HCT116 (cell line): ENCODE results near the gene YAP1. TPM values are rescaled to one million over a fixed set of nuclear protein-coding genes. Genes with fewer than 3 reads are reported as not detected.
A peak's percentile ranks its signal among the peaks of the same experiment; 100 is the strongest.

Source experiments
- ATAC-seq: fragments of 200-7000 bp; cut with Tn5 transposase; 2 replicates; pipeline ENCODE4 v1.9.1; 2020; ENCODE audit warnings: mild to moderate bottlenecking, moderate library complexity
- BruUV-seq: library from RNA; stranded (reverse); fragments of 400-500 nt; replicated peaks from 2 replicates; lab custom pipeline; 2021; lab: Mats Ljungman, UMichigan
- CTCF ChIA-PET: fragments of 300-600 bp; sonication (Branson Sonifier 250); formaldehyde crosslinking; loops from one replicate; lab custom pipeline; 2021; ENCODE audit warnings: antibody characterized with exemption; lab: Charles Lee
- POLR2A ChIA-PET: fragments of 300-600, 350-600 bp; sonication (Branson Sonifier 250); formaldehyde crosslinking; loops from one replicate; lab custom pipeline; 2021; ENCODE audit warnings: antibody characterized with exemption; lab: Charles Lee
- RAD21 ChIA-PET, 2 experiments: fragments of 300-600 bp; sonication (Branson Sonifier 250); formaldehyde crosslinking; loops; one replicate each; lab custom pipeline; 2023; ENCODE audit warnings: low total read pairs in 2 of 2; ENCODE audit not compliant: uncharacterized antibody in 2 of 2, unreplicated experiment in 2 of 2, low non-redundant PET in 1 of 2; lab: Charles Lee
- DNase-seq: peaks from one replicate; pipeline ENCODE4 v3.0.0-alpha.2; 2010; ENCODE audit warnings: low read depth, low spot score
- H2AFZ ChIP-seq: fragments of 200-600 bp; shearing (Covaris generic), sonication (generic); 2 replicates; pipeline ENCODE4 v1.6.1; 2017; ENCODE audit warnings: low read depth, mixed run types, mixed read lengths, antibody characterized with exemption, low read length; ENCODE audit not compliant: poor library complexity, severe bottlenecking
- H3K27ac ChIP-seq: 2 replicates; pipeline ENCODE4 v1.5.1; 2012; ENCODE audit warnings: low read depth, low read length
- H3K27me3 ChIP-seq: fragments of 200-600 bp; sonication (generic); 2 replicates; pipeline ENCODE4 v1.6.1; 2016; ENCODE audit warnings: mixed run types, low read length, mixed read lengths; ENCODE audit not compliant: insufficient read depth
- H3K36me3 ChIP-seq, 2 experiments: fragments of 200-500 bp in 1 of 2; fragments of 200-600 bp in 1 of 2; sonication (Bioruptor generic) in 1 of 2; sonication (generic) in 1 of 2; 2 replicates each; pipeline versions ENCODE4 v1.5.1 to v1.6.1; 2014 to 2016; ENCODE audit warnings: low read length in 2 of 2, inconsistent platforms in 1 of 2, mixed read lengths in 1 of 2, mixed run types in 1 of 2; ENCODE audit not compliant: insufficient read depth in 2 of 2, control insufficient read depth in 1 of 2
- H3K4me1 ChIP-seq, 2 experiments: fragments of 200-600 bp in 1 of 2; sonication (generic) in 1 of 2; 2 replicates each; pipeline versions ENCODE4 v1.5.1 to v1.6.1; 2012 to 2017; ENCODE audit warnings: low read length in 2 of 2, inconsistent platforms in 1 of 2, mild to moderate bottlenecking in 1 of 2, mixed read lengths in 1 of 2, mixed run types in 1 of 2, moderate library complexity in 1 of 2; ENCODE audit not compliant: insufficient read depth in 2 of 2, control insufficient read depth in 1 of 2
- H3K4me2 ChIP-seq: fragments of 200-600 bp; sonication (generic); 2 replicates; pipeline ENCODE4 v1.6.1; 2017; ENCODE audit warnings: mixed run types, low read length, mixed read lengths
- H3K4me3 ChIP-seq, 2 experiments: fragments of 200-600 bp in 1 of 2; sonication (generic) in 1 of 2; replicated peaks in 1 of 2; 2 replicates each; pipeline ENCODE4 v1.5.1; 2011 to 2016; ENCODE audit warnings: low read length in 2 of 2, control low read depth in 1 of 2, low read depth in 1 of 2, mild to moderate bottlenecking in 1 of 2, mixed read lengths in 1 of 2, mixed run types in 1 of 2
- H3K79me2 ChIP-seq: fragments of 200-600 bp; sonication (generic); 2 replicates; pipeline ENCODE4 v1.6.1; 2017; ENCODE audit warnings: mild to moderate bottlenecking, mixed run types, low read length, moderate library complexity, mixed read lengths; ENCODE audit not compliant: insufficient read depth
- H3K9ac ChIP-seq: fragments of 200-600 bp; sonication (generic); 2 replicates; pipeline ENCODE4 v1.6.1; 2016; ENCODE audit warnings: low read length, mixed read lengths
- H3K9me2 ChIP-seq: fragments of 200-600 bp; sonication (generic), shearing (Covaris generic); 2 replicates; pipeline ENCODE4 v1.6.1; 2017; ENCODE audit warnings: mixed run types, mild to moderate bottlenecking, moderate library complexity; ENCODE audit not compliant: insufficient read depth
- H3K9me3 ChIP-seq, 2 experiments: fragments of 200-500 bp in 1 of 2; fragments of 200-600 bp in 1 of 2; sonication (Bioruptor generic) in 1 of 2; sonication (generic) in 1 of 2; 2 replicates each; pipeline ENCODE4 v1.6.1; 2014 to 2017; ENCODE audit warnings: low read length in 2 of 2, mixed read lengths in 2 of 2, inconsistent platforms in 1 of 2, low read depth in 1 of 2, mild to moderate bottlenecking in 1 of 2, mixed run types in 1 of 2, moderate library complexity in 1 of 2; ENCODE audit not compliant: control insufficient read depth in 1 of 2, insufficient read depth in 1 of 2
- H4K20me1 ChIP-seq: fragments of 200-600 bp; sonication (generic), shearing (Covaris generic); 2 replicates; pipeline ENCODE4 v1.6.1; 2017; ENCODE audit warnings: mixed run types, mild to moderate bottlenecking, moderate library complexity; ENCODE audit not compliant: insufficient read depth
- ATF3 ChIP-seq: IDR thresholded peaks from 2 replicates; pipeline ENCODE4 v1.6.1; 2012
- EGR1 ChIP-seq: IDR thresholded peaks from 2 replicates; pipeline ENCODE4 v1.6.1; 2012; ENCODE audit warnings: low read depth
- FOSL1 ChIP-seq: IDR thresholded peaks from 2 replicates; pipeline ENCODE4 v1.6.1; 2012; ENCODE audit warnings: low read depth
- JUND ChIP-seq: IDR thresholded peaks from 2 replicates; pipeline ENCODE4 v1.6.1; 2012
- MAX ChIP-seq: IDR thresholded peaks from 2 replicates; pipeline ENCODE4 v1.6.1; 2012
- POLR2AphosphoS5 ChIP-seq: IDR thresholded peaks from 2 replicates; pipeline ENCODE4 v1.6.1; 2011; ENCODE audit warnings: mild to moderate bottlenecking, low read depth, low read length, moderate library complexity
- RAD21 ChIP-seq: IDR thresholded peaks from 2 replicates; pipeline ENCODE4 v1.6.1; 2012; ENCODE audit warnings: low read depth, mild to moderate bottlenecking
- ZFX ChIP-seq: fragments of 450-650 bp; IDR thresholded peaks from 2 replicates; pipeline ENCODE4 v1.6.1; 2017
- intact Hi-C: fragments of 100-400 bp; cut with micrococcal nuclease; formaldehyde crosslinking; loops from 2 replicates; pipeline ENCODE4 v1.10.0; 2022
- total RNA-seq: library from RNA; stranded (reverse); gene quantifications from one replicate; pipeline ENCODE4 v1.2.1, GENCODE V29; 2021; ENCODE audit not compliant: unreplicated experiment
- TF ChIP-seq, protein P1 (sequence below): IDR thresholded peaks from 2 replicates; pipeline ENCODE4 v1.6.1; 2011; ENCODE audit warnings: mild to moderate bottlenecking, low read length, moderate library complexity; ENCODE audit not compliant: insufficient replicate concordance; ENCODE audit errors: extremely low read depth
- TF ChIP-seq, protein P2 (sequence below), 3 experiments: fragments of 200-600 bp in 1 of 3; sonication (generic) in 1 of 3; IDR thresholded peaks in 2 of 3; conservative IDR thresholded peaks in 1 of 3; 2 replicates each; pipeline ENCODE4 v1.5.1; 2012 to 2017; ENCODE audit warnings: low read depth in 2 of 3, low read length in 2 of 3, antibody characterized with exemption in 1 of 3, borderline replicate concordance in 1 of 3, control low read depth in 1 of 3, mild to moderate bottlenecking in 1 of 3, mixed read lengths in 1 of 3, mixed run types in 1 of 3, moderate library complexity in 1 of 3; ENCODE audit not compliant: insufficient read depth in 1 of 3

YAP1 gene
- total RNA-seq, 1 experiment from 2014 or later: 88.6 TPM

DNA sequence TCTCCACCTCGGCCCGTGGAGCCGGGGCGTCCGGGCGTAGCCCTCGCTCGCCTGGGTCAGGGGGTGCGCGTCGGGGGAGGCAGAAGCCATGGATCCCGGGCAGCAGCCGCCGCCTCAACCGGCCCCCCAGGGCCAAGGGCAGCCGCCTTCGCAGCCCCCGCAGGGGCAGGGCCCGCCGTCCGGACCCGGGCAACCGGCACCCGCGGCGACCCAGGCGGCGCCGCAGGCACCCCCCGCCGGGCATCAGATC lies 439 bp downstream of the YAP1 start:
- no TSS peak for BruUV-seq
- ChIA-PET CTCF (no interaction called here), RAD21 (interaction anchor here in 1 of 2 experiments (0.7 kb wide), 1 partner anchor 1423 kb away, joined by 3 read pairs; no protein-coding TSS in a partner anchor)
- H3K4me1 ChIP-seq: peaks cover 38 to 58% of the 10 kb centered on the region in 2 experiments
- H3K9ac ChIP-seq: peak overlapping the region; percentile 96
- DNase-seq (no peak), ATAC-seq (no peak)
- H3K9me2 ChIP-seq: no peaks in the 10 kb centered on the region
- no peaks in the 10 kb centered on the region for H3K27me3 ChIP-seq
- intact Hi-C loops: loop anchor here (5.0 kb wide), 3 partner anchors 62 to 157 kb away; no protein-coding TSS in a partner anchor
- peaks cover 50% of the 10 kb centered on the region for H3K79me2 ChIP-seq
- H3K27ac ChIP-seq: peak overlapping the region; percentile 100
- H3K4me2 ChIP-seq: peak overlapping the region; percentile 91
- no peaks in the 10 kb centered on the region for H4K20me1 ChIP-seq
- peaks cover 0 to 7% of the 10 kb centered on the region in 2 experiments; a peak in 1 of 4 replicates for H3K36me3 ChIP-seq
- TF ChIP-seq ATF3 (no peak), POLR2AphosphoS5 (peak; percentile 41; the same call in 1 of the 2 replicates)
- TF ChIP-seq, all 23 proteins: peak for 1
- Histone ChIP-seq H2AFZ (no peak overlapping the region), H3K4me3 (peak overlapping the region; percentile 82 to 83), H3K9me3 (no peaks in the 10 kb centered on the region)
- POLR2A ChIA-PET: interaction anchor here (1.1 kb wide), 1 partner anchor 132 kb away, joined by 6 read pairs; no protein-coding TSS in a partner anchor

DNA sequence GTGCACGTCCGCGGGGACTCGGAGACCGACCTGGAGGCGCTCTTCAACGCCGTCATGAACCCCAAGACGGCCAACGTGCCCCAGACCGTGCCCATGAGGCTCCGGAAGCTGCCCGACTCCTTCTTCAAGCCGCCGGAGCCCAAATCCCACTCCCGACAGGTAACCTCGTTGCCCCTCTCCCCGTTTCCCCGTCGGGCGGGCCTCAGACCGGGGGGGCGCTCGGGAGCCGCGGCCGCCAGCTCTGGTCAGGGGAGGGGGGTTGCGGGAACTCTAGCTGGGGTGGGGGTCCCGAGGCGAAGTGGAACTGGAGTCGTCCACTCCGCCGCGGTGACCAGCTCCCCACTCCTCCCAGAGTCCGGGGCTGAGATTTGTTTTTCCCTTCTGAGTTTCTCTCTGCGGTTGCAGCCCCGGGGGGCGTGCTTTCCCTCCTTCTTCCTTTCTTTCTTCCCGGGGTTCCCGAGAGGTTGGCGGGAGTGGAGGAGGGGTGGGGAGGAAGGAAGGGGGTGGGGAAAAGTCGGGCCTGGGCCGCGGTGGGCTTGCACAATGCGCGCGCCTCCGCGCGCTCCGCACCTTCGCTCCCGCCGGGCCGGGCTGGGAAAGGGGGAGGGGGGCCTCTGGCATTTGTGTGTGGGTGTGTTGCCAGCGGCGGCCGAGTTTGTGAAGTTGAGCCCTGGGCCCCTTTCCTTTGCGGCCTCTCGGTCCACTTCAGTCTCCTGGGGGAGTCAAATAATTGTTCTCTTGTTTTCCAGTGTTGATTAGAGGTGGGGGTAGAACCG lies 952 bp downstream of the YAP1 start:
- H3K27me3 ChIP-seq: no peaks in the 10 kb centered on the region
- H3K79me2 ChIP-seq: peaks cover 55% of the 10 kb centered on the region
- peak overlapping the region; percentile 100 for H3K27ac ChIP-seq
- no peaks in the 10 kb centered on the region for H3K9me3 ChIP-seq
- peak overlapping the region; percentile 91 for H3K4me2 ChIP-seq
- POLR2A ChIA-PET: interaction anchor here (1.1 kb wide), 1 partner anchor 131 kb away, joined by 6 read pairs; no protein-coding TSS in a partner anchor
- peaks cover 43 to 63% of the 10 kb centered on the region in 2 experiments for H3K4me1 ChIP-seq
- BruUV-seq: no TSS peak
- peak; percentile 90 for TF ChIP-seq EGR1
- TF ChIP-seq POLR2AphosphoS5: peak; percentile 30; the same call in 1 of the 2 replicates
- TF ChIP-seq, protein P1, sequence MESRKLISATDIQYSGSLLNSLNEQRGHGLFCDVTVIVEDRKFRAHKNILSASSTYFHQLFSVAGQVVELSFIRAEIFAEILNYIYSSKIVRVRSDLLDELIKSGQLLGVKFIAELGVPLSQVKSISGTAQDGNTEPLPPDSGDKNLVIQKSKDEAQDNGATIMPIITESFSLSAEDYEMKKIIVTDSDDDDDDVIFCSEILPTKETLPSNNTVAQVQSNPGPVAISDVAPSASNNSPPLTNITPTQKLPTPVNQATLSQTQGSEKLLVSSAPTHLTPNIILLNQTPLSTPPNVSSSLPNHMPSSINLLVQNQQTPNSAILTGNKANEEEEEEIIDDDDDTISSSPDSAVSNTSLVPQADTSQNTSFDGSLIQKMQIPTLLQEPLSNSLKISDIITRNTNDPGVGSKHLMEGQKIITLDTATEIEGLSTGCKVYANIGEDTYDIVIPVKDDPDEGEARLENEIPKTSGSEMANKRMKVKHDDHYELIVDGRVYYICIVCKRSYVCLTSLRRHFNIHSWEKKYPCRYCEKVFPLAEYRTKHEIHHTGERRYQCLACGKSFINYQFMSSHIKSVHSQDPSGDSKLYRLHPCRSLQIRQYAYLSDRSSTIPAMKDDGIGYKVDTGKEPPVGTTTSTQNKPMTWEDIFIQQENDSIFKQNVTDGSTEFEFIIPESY: no peak
- TF ChIP-seq ZFX: no peak; the same call in 1 of the 2 replicates
- peak; percentile 18; the same call in 1 of the 2 replicates for TF ChIP-seq RAD21
- TF ChIP-seq FOSL1: no peak
- TF ChIP-seq MAX: no peak
- TF ChIP-seq JUND: no peak
- TF ChIP-seq, protein P2, sequence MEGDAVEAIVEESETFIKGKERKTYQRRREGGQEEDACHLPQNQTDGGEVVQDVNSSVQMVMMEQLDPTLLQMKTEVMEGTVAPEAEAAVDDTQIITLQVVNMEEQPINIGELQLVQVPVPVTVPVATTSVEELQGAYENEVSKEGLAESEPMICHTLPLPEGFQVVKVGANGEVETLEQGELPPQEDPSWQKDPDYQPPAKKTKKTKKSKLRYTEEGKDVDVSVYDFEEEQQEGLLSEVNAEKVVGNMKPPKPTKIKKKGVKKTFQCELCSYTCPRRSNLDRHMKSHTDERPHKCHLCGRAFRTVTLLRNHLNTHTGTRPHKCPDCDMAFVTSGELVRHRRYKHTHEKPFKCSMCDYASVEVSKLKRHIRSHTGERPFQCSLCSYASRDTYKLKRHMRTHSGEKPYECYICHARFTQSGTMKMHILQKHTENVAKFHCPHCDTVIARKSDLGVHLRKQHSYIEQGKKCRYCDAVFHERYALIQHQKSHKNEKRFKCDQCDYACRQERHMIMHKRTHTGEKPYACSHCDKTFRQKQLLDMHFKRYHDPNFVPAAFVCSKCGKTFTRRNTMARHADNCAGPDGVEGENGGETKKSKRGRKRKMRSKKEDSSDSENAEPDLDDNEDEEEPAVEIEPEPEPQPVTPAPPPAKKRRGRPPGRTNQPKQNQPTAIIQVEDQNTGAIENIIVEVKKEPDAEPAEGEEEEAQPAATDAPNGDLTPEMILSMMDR (IDR thresholded peaks at IDR 0.05 in 2 of 3, conservative IDR thresholded peaks at IDR 0.05 in 1 of 3; ENCODE audit: borderline replicate concordance in 1 of 3, insufficient read depth in 1 of 3, low read depth in 2 of 3, low read length in 2 of 3): peak in 1 of 3 experiments; percentile 27; a peak in 2 of 6 replicates
- TF ChIP-seq, all 23 proteins: peak for 4
- Histone ChIP-seq H3K4me3 (peak overlapping the region; percentile 82 to 83), H3K9me2 (no peaks in the 10 kb centered on the region), H2AFZ (no peak overlapping the region), H3K36me3 (peaks cover 0 to 12% of the 10 kb centered on the region in 2 experiments; a peak in 1 of 4 replicates), H3K9ac (peak overlapping the region; percentile 96), H4K20me1 (no peaks in the 10 kb centered on the region)
- DNase-seq (no peak), ATAC-seq (peak; percentile 58)
- ChIA-PET CTCF (no interaction called here), RAD21 (interaction anchor here in 1 of 2 experiments (0.7 kb wide), 1 partner anchor 1424 kb away, joined by 3 read pairs; no protein-coding TSS in a partner anchor)
- intact Hi-C loops: loop anchor here (5.0 kb wide), 3 partner anchors 61 to 156 kb away; no protein-coding TSS in a partner anchor
